Measurements from ENCODE around the gene DNAJA1. TPM values are rescaled to one million over a fixed set of nuclear protein-coding genes. Genes with fewer than 3 reads are reported as not detected.

Gene DNAJA1
- total and polyA plus RNA-seq, 2 donors (not counting 3 experiments of a cell fraction or from before 2014, with no cell fraction given) = 72.9 to 182 TPM

- no peak overlapping the region for H2AFZ ChIP-seq (ENCODE audit: low read depth, low read length)
- peaks cover 57% of the 10 kb centered on the region for H3K79me2 ChIP-seq (ENCODE audit: control insufficient read depth, insufficient read depth, low read length)
- H3K9ac ChIP-seq (replicated peaks; ENCODE audit: extremely low read depth, insufficient read depth, low read length) = no peak overlapping the region
- H3K9me3 ChIP-seq (replicated peaks; ENCODE audit: control insufficient read depth, insufficient read depth, low read length) = no peaks in the 10 kb centered on the region
- peak overlapping the region in 1 of 3 experiments; percentile 99 for H3K4me3 ChIP-seq (replicated peaks in 1 of 3; ENCODE audit: insufficient read depth in 1 of 3, low read depth in 1 of 3, low read length in 3 of 3)
- dilution Hi-C loops (cut with MboI; ENCODE audit: extremely low pct_ligation_motif_present, low sequenced_read_pairs) = no loop called here
- DNase-seq (ENCODE audit: low read depth, low spot score) (no peak), FAIRE-seq (no peak)
- TF ChIP-seq GATA2 (IDR thresholded peaks at IDR 0.05; ENCODE audit: insufficient read depth, insufficient read length, low read depth, low read length) (no peak), CTCF (IDR thresholded peaks at IDR 0.05; ENCODE audit: extremely low read depth in 1 of 2, insufficient read depth in 1 of 2, low read depth in 1 of 2, low read length in 2 of 2) (no peak), POLR2AphosphoS5 (IDR thresholded peaks at IDR 0.05; ENCODE audit: insufficient read depth, low read depth, low read length) (no peak), FOS (IDR thresholded peaks at IDR 0.05; ENCODE audit: borderline replicate concordance, insufficient read depth, low read length) (no peak), MYC (IDR thresholded peaks at IDR 0.05; ENCODE audit: low read depth, low read length) (no peak), EZH2 (IDR thresholded peaks at IDR 0.05; ENCODE audit: borderline replicate concordance, low read depth, low read length, severe bottlenecking) (no peak), JUN (IDR thresholded peaks at IDR 0.05; ENCODE audit: borderline replicate concordance, insufficient read depth, insufficient read length, low read depth) (no peak), POLR2A (IDR thresholded peaks at IDR 0.05; ENCODE audit: low read depth, low read length) (no peak), MAX (IDR thresholded peaks at IDR 0.05; ENCODE audit: insufficient read depth, insufficient read length) (no peak)
- peaks cover 13% of the 10 kb centered on the region for H4K20me1 ChIP-seq (replicated peaks; ENCODE audit: control insufficient read depth, extremely low read depth, insufficient read depth, low read length)
- no peaks in the 10 kb centered on the region for H3K27me3 ChIP-seq (ENCODE audit: control insufficient read depth in 2 of 2, insufficient read depth in 2 of 2, low read length in 2 of 2)
- no TSS peak for BruUV-seq (replicated peaks)
- peak overlapping the region; percentile 72 for H3K27ac ChIP-seq (ENCODE audit: insufficient read depth, low read depth, low read length)
- H3K36me3 ChIP-seq (ENCODE audit: control insufficient read depth in 2 of 2, extremely low read depth in 1 of 2, insufficient read depth in 2 of 2, low read length in 2 of 2) = peaks cover 0 to 7% of the 10 kb centered on the region in 2 experiments
- POLR2A ChIA-PET = interaction anchor here (1.4 kb wide), 1 partner anchor 22 kb away, joined by 9 read pairs; the partner anchor contains the start of gene APTX
- H3K4me2 ChIP-seq (ENCODE audit: insufficient read depth, low read length) = peak overlapping the region; percentile 99
- intact Hi-C loops (cut with micrococcal nuclease) = no loop called here
- no peaks in the 10 kb centered on the region for H3K9me1 ChIP-seq (replicated peaks; ENCODE audit: control insufficient read depth, extremely low read depth, insufficient read depth, low read length)
- peaks cover 29% of the 10 kb centered on the region for H3K4me1 ChIP-seq (ENCODE audit: control insufficient read depth, extremely low read depth, insufficient read depth, low read length)
- CTCF ChIA-PET = no interaction called here
These were observed 1.4 kb upstream of the DNAJA1 start for GRCh38 chr9:33023661-33024060.

All from endothelial cell of umbilical vein (primary cell).